GM10847 (cell line): ENCODE measurements around the gene ACBD6.

ENCODE experiments used
- POLR2A ChIP-seq: IDR thresholded peaks from 2 replicates; pipeline ENCODE4 v1.6.1; 2011; ENCODE audit not compliant: insufficient read length; ENCODE audit errors: extremely low read depth

The ACBD6 gene

GRCh38 chr1:180311011-180311730, 191.2 kb downstream of the ACBD6 start:
- TF ChIP-seq POLR2A: no peak

DNA sequence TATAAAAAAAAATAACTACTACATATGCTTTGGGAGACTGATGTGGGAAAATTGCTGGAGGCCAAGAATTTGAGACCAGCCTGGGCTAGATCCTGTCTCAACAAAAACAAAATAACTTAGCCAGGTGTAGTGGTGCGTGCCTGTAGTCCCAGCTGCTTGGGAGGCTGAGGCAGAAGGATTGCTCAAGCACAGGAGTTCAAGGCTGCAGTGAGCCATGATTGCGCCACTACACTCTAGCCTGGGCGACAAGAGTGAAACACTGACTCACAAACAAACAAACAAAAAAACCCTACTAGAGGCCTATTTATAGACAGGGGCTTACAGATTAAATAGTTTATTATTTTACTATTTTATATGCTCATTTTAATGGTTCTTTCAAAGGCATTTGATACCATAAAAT, 192.3 kb downstream of the ACBD6 start:
- no peak for TF ChIP-seq POLR2A

GRCh38 chr1:180309338-180309737, 193.0 kb downstream of the ACBD6 start:
- TF ChIP-seq POLR2A: no peak

DNA sequence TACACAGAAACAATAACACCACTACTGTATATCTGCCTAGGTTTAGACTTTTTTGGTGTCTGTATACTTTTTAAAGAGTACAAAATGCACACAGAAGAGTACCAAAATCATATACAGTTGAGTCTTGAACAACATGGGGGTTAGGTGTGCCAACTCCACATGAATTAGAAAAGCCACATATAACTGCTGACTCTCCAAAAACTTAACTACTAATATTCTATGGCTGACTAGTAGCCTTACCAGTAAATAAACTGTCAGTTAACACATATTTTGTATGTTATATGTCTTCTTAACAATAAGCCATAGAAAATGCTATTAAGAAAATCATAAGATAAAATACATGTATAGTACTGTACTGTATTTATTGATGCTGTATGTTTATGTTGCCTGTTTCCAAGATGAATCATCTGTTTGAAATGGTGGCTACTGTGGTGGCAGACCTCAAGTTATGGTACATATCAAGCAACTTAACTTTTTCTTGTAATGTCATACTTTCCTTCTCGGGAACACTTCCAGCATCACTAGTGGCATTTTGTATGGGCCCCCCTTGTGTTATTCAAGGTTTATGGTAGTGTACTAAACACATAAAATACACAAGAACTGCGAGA, 201.1 kb downstream of the ACBD6 start:
- TF ChIP-seq POLR2A: no peak

- no peak for TF ChIP-seq POLR2A
Measured at GRCh38 chr1:180299479-180300221, 202.7 kb downstream of the ACBD6 start.

- TF ChIP-seq POLR2A: no peak
Measured at GRCh38 chr1:180295999-180296398, 206.4 kb downstream of the ACBD6 start.

GRCh38 chr1:180294711-180295110, 207.7 kb downstream of the ACBD6 start:
- no peak for TF ChIP-seq POLR2A

DNA sequence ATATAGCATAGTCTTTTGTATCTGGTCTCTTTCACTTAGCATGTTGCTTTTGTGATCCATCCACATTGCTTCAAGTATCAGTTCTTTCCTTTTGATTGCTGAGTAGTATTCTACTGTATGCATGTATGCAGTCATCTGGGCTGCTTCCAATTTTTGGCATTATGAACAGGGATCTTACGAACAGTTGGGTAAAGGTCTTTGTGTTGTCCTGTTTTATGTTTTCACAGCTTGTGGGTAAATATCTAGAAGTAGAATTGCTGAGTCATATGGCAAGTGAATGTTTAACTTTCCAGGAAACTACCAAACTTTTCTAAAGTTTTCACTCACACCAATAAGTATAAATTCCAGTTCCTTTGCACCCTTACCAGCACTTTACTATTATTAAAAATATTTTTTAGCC, 211.4 kb downstream of the ACBD6 start:
- no peak for TF ChIP-seq POLR2A

DNA sequence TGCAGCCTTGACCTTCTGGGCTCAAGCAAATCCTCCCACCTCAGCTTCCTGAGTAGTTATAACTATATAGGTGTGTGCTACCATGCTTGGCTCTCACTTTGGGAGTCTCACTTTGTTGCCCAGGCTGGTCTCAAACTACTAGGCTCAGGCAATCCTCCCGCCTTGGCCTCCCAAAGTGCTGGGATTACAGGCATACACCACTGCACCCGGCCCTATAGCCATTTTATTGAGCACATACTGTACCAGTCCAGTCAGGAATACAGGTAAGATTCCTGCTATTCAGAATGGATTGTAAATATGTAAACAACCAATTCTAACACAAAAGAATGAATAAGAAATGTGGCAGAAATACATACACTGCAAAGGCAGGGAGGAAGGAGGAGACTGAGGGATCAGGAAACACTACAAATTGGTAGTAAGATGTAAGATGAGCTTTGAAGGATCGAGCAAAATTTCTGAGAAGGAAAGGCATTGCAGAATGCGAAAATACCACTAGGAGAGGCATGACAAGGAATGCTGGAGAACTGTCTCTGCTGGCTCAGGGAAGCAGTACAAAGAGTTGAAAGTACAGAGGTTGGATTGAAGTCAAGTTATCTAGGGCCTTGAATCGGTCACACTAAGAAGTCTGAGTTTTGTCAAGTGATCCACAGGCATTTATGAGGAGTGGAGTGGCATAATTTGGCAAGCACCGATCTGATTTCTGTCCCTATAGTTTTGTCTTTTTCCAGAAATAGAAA, 211.9 kb downstream of the ACBD6 start:
- no peak for TF ChIP-seq POLR2A

- TF ChIP-seq POLR2A: no peak
Measured at GRCh38 chr1:180288940-180289339, 213.4 kb downstream of the ACBD6 start.

DNA sequence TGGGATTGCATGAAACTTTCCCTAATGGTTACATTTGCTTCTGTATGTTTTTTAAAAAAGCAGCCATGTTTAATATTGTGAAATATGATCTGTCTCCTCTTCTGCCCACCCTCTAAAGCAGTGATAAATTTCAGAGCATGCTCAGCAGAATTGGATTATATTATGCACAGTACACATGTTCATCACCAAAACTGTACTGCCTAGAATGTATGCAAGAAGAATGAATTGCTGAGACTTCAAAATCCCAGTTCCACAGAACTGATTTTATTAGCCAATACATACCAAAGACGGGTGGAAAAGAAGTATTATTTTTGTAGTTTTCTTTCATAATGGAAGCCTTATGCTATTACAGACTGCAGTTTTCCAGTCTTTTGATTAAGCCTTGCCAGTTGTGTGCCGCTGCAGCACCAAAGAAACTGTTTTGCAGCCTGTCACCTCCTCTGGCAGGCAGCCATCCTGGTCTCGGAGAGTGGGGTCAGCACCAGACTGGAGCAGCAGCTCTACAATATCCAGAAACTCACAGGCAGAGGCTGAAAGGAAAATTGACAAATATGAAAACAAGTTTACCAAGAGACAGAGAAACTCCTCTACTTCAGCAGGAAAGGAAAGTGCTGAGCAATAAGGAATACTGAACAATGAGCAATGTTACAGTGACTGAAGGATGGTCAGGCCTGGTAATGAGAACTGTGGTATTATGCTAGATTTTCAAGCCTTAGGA, 214.2 kb downstream of the ACBD6 start:
- no peak for TF ChIP-seq POLR2A

GRCh38 chr1:180286417-180286816, 216.0 kb downstream of the ACBD6 start:
- no peak for TF ChIP-seq POLR2A

DNA sequence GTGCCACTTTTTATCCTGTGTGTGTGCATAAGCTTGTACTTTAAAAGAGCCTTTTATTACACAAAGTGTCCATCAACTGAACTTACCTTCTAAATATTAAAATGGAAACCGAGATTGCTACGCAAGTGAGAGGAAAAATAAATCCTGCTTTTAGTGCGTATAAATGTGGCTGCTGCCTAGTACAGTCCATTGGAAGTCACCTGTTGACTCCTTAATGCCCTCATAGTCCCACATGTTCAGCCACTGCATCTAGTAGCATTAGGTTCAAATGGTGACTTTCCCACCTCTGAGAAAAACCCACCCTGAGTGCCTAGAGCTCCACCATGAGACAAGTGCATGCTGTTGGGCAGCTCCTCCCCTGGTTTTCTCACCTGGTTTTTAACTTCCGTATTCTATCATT, 219.3 kb downstream of the ACBD6 start:
- TF ChIP-seq POLR2A: no peak

DNA sequence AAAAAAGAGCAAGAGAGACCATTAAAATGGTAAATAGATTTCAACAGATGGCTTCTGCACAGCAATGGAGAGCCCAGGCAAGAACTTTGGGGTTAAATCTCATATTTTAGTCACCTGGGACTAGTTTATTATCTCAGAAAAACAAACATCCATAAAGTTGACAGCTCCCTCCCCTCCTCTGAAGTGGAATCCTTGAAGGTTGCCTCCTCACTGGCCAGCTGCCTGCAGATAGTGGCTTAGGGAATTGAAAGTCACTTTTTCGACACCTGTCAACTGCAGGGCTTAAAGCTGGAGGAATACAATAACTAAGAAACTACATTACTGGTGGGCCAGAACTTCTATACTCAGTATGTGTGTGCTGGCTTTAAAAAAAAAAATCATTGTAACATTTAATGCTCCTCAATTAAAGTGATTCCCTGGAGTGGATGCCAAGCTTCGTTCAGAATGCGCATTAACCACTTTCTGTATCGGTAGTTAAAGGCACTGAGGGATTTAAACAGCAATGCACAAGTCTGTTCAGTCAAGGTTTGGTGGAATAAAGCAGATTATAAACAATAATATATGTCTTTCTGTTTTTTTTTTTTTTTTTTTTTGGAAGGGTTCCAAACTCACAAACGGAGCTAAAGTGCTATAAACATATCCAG, 219.9 kb downstream of the ACBD6 start:
- no peak for TF ChIP-seq POLR2A
